SK-N-SH (cell line): ENCODE data around the gene PTBP1.

Experiments
- EP300 ChIP-seq, 2 experiments: IDR thresholded peaks; 2 replicates each; pipeline versions ENCODE4 v1.4.0 to v1.6.1; 2012; ENCODE audit warnings: borderline replicate concordance in 1 of 2, low read depth in 1 of 2, low read length in 1 of 2
- FOXJ3 ChIP-seq: sonication (generic); formaldehyde crosslinking; IDR thresholded peaks from 2 replicates; pipeline ENCODE4 v1.5.1; 2020; ENCODE audit warnings: mild to moderate bottlenecking, missing genetic modification reagents
- JUND ChIP-seq: IDR thresholded peaks from 2 replicates; pipeline ENCODE4 v1.4.0; 2012
- MEF2A ChIP-seq: IDR thresholded peaks from 2 replicates; pipeline ENCODE4 v1.4.0; 2012; ENCODE audit warnings: low read depth, borderline replicate concordance
- MXI1 ChIP-seq: IDR thresholded peaks from 2 replicates; pipeline ENCODE4 v1.6.1; 2012; ENCODE audit warnings: mild to moderate bottlenecking, low read depth, low read length, improper control_type of control experiment
- NRF1 ChIP-seq: IDR thresholded peaks from 2 replicates; pipeline ENCODE4 v1.6.1; 2012; ENCODE audit warnings: low read depth, mild to moderate bottlenecking, low read length
- POLR2AphosphoS5 ChIP-seq: IDR thresholded peaks from 2 replicates; pipeline ENCODE4 v1.6.1; 2012; ENCODE audit warnings: low read depth, low read length
- TAF1 ChIP-seq: IDR thresholded peaks from 2 replicates; pipeline ENCODE4 v1.6.1; 2012; ENCODE audit warnings: low read depth, mild to moderate bottlenecking, low read length, moderate library complexity, borderline replicate concordance
- TF ChIP-seq, protein P1 (sequence below): fragments of 200-600 bp; sonication (generic); IDR thresholded peaks from 2 replicates; pipeline ENCODE4 v1.6.1; 2017; ENCODE audit warnings: antibody characterized with exemption, mild to moderate bottlenecking, moderate library complexity
- TF ChIP-seq, protein P2 (sequence below): IDR thresholded peaks from 2 replicates; pipeline ENCODE4 v1.4.0; 2012; ENCODE audit warnings: low read depth, borderline replicate concordance
- TF ChIP-seq, protein P3 (sequence below): IDR thresholded peaks from 2 replicates; pipeline ENCODE4 v1.4.0; 2012; ENCODE audit warnings: low read depth
- TF ChIP-seq, protein P4 (sequence below): IDR thresholded peaks from 2 replicates; pipeline ENCODE4; 2012

DNA sequence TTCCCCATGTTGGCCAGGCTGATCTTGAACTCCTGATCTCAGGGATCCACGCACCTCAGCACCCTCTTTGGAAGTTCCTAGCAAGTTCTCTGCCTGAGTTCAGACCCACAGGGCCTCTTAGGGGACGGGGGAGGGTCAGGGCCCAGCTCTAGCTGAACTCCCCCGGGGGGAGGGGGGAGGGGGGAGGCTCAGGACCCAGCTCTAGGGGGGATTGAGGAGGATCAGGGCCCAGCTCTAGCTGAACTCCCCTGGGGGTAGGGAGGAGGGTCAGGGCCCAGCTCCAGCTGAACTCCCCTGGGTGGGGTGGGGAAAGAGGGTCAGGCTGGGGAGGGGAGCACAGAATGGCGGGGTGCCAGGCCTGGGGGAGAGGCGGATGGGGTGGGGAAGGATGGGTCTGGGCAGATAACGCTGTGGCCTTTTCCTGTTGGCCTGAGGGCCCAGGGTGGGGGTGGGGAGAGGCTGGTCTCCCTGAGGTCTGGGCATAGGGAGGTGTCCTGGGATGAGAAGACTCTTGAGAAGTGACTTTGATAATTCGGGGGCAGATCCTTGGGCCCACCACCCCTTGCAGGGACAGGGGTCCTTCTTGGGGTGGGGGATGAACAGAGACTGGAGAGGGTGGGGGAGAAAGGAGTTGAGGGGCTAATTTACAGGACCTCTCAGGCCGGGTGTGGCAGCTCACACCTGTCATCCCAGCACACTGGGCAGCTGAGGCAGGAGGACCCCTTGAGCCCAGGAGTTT is 5.5 kb upstream of the PTBP1 start:
- TF ChIP-seq POLR2AphosphoS5 (no peak), NRF1 (no peak), EP300 (IDR thresholded peaks at IDR 0.05; ENCODE audit: borderline replicate concordance in 1 of 2, low read depth in 1 of 2, low read length in 1 of 2) (no peak), MEF2A (no peak), MXI1 (no peak), JUND (no peak), FOXJ3 (CRISPR knock-in tag) (no peak), TAF1 (no peak)
- TF ChIP-seq, protein P1, sequence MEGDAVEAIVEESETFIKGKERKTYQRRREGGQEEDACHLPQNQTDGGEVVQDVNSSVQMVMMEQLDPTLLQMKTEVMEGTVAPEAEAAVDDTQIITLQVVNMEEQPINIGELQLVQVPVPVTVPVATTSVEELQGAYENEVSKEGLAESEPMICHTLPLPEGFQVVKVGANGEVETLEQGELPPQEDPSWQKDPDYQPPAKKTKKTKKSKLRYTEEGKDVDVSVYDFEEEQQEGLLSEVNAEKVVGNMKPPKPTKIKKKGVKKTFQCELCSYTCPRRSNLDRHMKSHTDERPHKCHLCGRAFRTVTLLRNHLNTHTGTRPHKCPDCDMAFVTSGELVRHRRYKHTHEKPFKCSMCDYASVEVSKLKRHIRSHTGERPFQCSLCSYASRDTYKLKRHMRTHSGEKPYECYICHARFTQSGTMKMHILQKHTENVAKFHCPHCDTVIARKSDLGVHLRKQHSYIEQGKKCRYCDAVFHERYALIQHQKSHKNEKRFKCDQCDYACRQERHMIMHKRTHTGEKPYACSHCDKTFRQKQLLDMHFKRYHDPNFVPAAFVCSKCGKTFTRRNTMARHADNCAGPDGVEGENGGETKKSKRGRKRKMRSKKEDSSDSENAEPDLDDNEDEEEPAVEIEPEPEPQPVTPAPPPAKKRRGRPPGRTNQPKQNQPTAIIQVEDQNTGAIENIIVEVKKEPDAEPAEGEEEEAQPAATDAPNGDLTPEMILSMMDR = no peak
- TF ChIP-seq, protein P2, sequence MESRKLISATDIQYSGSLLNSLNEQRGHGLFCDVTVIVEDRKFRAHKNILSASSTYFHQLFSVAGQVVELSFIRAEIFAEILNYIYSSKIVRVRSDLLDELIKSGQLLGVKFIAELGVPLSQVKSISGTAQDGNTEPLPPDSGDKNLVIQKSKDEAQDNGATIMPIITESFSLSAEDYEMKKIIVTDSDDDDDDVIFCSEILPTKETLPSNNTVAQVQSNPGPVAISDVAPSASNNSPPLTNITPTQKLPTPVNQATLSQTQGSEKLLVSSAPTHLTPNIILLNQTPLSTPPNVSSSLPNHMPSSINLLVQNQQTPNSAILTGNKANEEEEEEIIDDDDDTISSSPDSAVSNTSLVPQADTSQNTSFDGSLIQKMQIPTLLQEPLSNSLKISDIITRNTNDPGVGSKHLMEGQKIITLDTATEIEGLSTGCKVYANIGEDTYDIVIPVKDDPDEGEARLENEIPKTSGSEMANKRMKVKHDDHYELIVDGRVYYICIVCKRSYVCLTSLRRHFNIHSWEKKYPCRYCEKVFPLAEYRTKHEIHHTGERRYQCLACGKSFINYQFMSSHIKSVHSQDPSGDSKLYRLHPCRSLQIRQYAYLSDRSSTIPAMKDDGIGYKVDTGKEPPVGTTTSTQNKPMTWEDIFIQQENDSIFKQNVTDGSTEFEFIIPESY = no peak
- TF ChIP-seq, protein P3, sequence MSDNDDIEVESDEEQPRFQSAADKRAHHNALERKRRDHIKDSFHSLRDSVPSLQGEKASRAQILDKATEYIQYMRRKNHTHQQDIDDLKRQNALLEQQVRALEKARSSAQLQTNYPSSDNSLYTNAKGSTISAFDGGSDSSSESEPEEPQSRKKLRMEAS = no peak
- TF ChIP-seq, protein P4, sequence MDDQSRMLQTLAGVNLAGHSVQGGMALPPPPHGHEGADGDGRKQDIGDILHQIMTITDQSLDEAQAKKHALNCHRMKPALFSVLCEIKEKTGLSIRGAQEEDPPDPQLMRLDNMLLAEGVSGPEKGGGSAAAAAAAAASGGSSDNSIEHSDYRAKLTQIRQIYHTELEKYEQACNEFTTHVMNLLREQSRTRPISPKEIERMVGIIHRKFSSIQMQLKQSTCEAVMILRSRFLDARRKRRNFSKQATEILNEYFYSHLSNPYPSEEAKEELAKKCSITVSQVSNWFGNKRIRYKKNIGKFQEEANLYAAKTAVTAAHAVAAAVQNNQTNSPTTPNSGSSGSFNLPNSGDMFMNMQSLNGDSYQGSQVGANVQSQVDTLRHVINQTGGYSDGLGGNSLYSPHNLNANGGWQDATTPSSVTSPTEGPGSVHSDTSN = no peak
